GM19239 (cell line): Measurements from ENCODE around the gene GLYAT.
"Not testable (repeated sequence)": the region's sequence is repeated elsewhere in the genome, so short reads cannot be mapped to it uniquely, and the experiment has no call there.

Experiments used
- DNase-seq: peaks from one replicate; pipeline ENCODE4 v3.0.0; 2011; ENCODE audit warnings: low spot score; ENCODE audit not compliant: insufficient read length
- FAIRE-seq: peaks from 2 replicates; lab custom pipeline; 2011; peaks lifted over from hg19 to GRCh38; lab: Jason Lieb, UNC

The GLYAT gene

GRCh38 chr11:58744988-58745704 is 13.4 kb upstream of the GLYAT start:
- no peak for DNase-seq
- FAIRE-seq = no peak

- FAIRE-seq (no peak), DNase-seq (no peak)
Observed at GRCh38 chr11:58742981-58743880, 11.5 kb upstream of the GLYAT start.

- no peak for FAIRE-seq
- no peak for DNase-seq
Observed at GRCh38 chr11:58742140-58742539, 10.4 kb upstream of the GLYAT start.

- DNase-seq (no peak), FAIRE-seq (no peak)
Observed at GRCh38 chr11:58741127-58741526, 9.4 kb upstream of the GLYAT start.

GRCh38 chr11:58740447-58740846 is 8.7 kb upstream of the GLYAT start:
- no peak for FAIRE-seq
- no peak for DNase-seq

- DNase-seq (no peak), FAIRE-seq (no peak)
Observed at GRCh38 chr11:58739725-58740430, 8.1 kb upstream of the GLYAT start.

- FAIRE-seq (no peak), DNase-seq (no peak)
Observed at GRCh38 chr11:58734681-58735490, 3.1 kb upstream of the GLYAT start.

- DNase-seq (no peak), FAIRE-seq (no peak)
Observed at GRCh38 chr11:58730507-58731089, 1.1 kb downstream of the GLYAT start.

GRCh38 chr11:58727415-58727797 is 4.3 kb downstream of the GLYAT start:
- no peak for FAIRE-seq

GRCh38 chr11:58726737-58727414 is 4.9 kb downstream of the GLYAT start:
- FAIRE-seq (no peak), DNase-seq (no peak)

More at GRCh38 chr11:58727415-58727797, 4.3 kb downstream of the GLYAT start:
- no peak for DNase-seq

- DNase-seq (no peak), FAIRE-seq (no peak)
Observed at GRCh38 chr11:58719406-58720117, 12.2 kb downstream of the GLYAT start.

GRCh38 chr11:58712531-58712930 is 19.2 kb downstream of the GLYAT start:
- DNase-seq = no peak
- FAIRE-seq = no peak

- FAIRE-seq (no peak), DNase-seq (no peak)
Observed at GRCh38 chr11:58711832-58712231, 19.9 kb downstream of the GLYAT start.

- DNase-seq (no peak), FAIRE-seq (no peak)
Observed at GRCh38 chr11:58707767-58708166, 24.0 kb downstream of the GLYAT start.

- not testable (repeated sequence) for FAIRE-seq
Observed at GRCh38 chr11:58696825-58697224, 34.9 kb downstream of the GLYAT start.

GRCh38 chr11:58693026-58693425 is 38.7 kb downstream of the GLYAT start:
- DNase-seq = no peak
- FAIRE-seq = no peak

More at GRCh38 chr11:58696825-58697224, 34.9 kb downstream of the GLYAT start:
- not testable (repeated sequence) for DNase-seq

GRCh38 chr11:58691675-58692074 is 40.1 kb downstream of the GLYAT start:
- no peak for FAIRE-seq
- DNase-seq = no peak

- no peak for DNase-seq
- FAIRE-seq = no peak
Observed at GRCh38 chr11:58688789-58689503, 42.8 kb downstream of the GLYAT start.
